EH (cell line): ENCODE measurements around the gene SLIT1.

Experiments used
- DNase-seq: peaks from one replicate; pipeline ENCODE4 v3.0.0-alpha.2; 2015; ENCODE audit warnings: low read depth

SLIT1 gene

GRCh38 chr10:97020452-97021400, 165.0 kb downstream of the SLIT1 start:
- DNase-seq: no peak

- no peak for DNase-seq
These were observed 166.4 kb downstream of the SLIT1 start for GRCh38 chr10:97019213-97019844.

- DNase-seq: no peak
These were observed 167.2 kb downstream of the SLIT1 start for GRCh38 chr10:97018251-97019212.

- no peak for DNase-seq
These were observed 168.3 kb downstream of the SLIT1 start for GRCh38 chr10:97017474-97017903.

- peak; percentile 26 for DNase-seq
These were observed 168.9 kb downstream of the SLIT1 start for GRCh38 chr10:97016728-97017473.

GRCh38 chr10:97015240-97015639, 170.5 kb downstream of the SLIT1 start:
- DNase-seq: no peak

- DNase-seq: no peak
These were observed 171.8 kb downstream of the SLIT1 start for GRCh38 chr10:97013983-97014382.

GRCh38 chr10:97013568-97013967, 172.2 kb downstream of the SLIT1 start:
- DNase-seq: no peak

DNA sequence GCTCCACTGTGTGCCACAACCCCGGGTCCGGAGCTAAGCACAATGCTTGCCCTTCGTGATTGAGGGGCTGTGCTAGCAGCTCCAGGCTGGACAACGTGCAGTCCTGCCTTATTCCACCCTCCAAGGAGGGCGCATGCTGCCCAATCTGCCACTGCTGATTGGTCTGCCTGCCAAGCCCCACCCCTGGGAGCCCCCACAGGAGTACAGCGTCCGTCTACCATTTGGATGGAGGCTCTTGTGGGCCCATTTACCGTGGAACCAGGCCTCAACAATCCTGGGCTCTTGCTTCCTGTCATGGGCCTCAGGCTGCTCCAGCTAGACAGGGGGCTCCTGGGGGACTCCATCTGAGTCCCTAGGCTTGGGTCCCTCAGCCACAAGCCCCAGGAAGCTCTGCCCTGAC, 173.3 kb downstream of the SLIT1 start:
- DNase-seq: no peak

- DNase-seq: no peak
These were observed 174.4 kb downstream of the SLIT1 start for GRCh38 chr10:97011397-97011796.

DNA sequence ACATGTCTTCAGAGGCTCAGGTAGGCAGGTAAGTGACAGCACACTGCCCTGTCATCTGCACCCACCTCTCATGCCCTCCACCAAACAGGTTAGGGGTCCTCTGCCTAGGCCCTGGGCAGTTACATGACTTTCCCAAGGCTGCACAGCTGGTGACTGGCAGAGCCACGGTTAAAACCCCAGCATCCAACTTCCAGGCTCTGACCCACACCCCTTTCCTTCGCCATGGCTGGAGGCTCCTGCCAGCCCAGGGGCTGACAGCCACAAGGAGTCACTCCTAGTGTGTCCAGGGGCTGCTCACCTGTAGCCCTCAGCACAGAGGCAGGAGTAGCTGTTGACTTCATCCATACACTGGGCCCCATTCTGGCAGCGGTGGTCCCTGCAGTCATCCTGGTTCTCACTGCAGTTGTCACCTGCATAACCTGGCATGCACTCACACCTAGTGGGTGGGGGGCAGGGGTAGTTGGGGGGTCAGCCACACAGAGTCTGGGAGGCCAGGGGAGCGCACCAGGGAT, 175.0 kb downstream of the SLIT1 start:
- no peak for DNase-seq

DNA sequence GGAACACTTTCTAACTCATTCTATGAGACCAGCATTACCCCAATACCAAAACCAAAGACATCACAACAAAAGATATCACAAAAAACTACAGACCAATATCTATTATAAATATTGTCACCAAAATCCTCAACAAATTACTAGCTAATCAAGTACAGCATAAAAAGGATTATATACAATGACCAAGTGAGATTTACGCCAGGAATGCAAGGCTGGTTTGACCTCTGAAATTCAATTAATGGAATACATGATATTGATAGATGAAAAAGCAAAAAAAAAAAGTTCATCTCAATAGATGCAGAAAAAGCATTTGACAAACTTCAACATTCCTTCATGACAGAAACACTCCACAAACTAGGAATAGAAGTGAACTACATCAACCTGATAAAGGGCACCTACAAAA, 178.3 kb downstream of the SLIT1 start:
- DNase-seq: no peak

DNA sequence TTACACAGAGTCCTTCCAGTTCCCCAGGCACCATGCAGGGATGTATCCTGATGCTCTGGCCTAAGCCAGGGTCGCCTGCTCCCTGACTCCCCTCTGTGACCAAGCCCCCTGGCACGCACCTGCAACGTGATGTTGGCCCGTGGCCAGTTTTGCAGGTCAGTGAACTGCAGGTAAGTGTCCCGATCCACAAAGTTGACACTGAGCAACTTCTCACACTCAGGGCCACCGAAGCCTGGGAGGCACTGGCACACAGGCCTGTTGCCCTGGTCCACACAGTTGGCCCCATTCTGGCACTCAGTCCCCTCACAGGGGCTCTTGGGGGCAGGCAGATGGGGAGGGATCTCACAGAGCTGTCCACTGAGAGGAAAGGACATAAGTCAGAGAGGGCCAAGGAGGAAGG, 179.4 kb downstream of the SLIT1 start:
- no peak for DNase-seq

- no peak for DNase-seq
These were observed 180.4 kb downstream of the SLIT1 start for GRCh38 chr10:97005349-97005748.

- DNase-seq: no peak
These were observed 181.2 kb downstream of the SLIT1 start for GRCh38 chr10:97004591-97004990.

DNA sequence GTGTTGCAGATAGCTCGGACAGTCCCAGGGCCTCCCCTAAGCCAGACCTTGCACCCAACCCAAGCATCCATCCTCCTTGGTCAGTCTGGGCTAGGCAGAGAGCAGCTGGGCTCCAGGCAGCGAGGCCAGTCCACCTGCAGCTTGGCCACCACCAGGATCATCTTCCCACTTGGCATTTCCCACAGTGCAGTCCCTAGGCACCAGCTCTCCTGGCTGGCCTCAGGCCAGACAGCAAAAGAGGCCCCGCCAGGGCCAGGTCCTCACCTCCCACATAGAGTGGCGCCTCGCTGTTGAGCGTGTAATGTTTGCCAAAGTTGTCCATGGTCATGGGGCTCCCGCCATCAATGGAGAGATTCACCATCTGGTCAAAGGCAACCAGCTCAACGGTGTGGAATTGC, 182.0 kb downstream of the SLIT1 start:
- DNase-seq: no peak

DNA sequence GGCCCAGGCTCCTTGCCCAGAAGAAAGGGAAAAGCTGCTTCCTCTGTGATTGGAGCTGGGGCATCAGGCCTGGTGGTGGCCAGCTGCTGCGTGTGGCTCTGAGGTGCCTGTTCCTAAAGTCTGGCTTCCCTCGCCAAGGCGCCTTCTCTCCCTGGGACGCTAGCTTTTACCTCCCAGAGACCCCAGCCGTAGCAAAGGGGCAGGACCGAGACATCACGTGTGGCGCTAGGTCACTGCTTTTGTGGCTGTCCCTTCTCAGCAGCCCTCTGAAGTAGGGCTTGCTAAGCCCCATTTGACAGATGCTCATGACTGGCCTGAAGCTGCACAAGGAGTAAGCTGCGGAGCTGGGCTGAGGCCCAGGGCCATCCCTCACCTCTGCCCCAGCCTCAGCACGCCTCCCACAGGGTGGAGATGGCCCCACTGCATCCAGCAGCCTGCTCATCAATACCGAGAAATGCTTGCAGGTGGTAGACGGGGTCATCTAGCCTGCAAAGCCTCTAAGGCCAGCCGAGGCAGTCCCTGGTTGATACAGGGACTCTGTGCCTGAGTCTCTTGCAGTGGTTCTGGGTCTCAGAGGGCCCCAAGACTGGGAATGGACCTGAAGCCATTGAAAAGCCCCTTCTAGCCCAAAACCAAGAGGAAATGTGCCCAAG, 182.5 kb downstream of the SLIT1 start:
- DNase-seq: no peak

DNA sequence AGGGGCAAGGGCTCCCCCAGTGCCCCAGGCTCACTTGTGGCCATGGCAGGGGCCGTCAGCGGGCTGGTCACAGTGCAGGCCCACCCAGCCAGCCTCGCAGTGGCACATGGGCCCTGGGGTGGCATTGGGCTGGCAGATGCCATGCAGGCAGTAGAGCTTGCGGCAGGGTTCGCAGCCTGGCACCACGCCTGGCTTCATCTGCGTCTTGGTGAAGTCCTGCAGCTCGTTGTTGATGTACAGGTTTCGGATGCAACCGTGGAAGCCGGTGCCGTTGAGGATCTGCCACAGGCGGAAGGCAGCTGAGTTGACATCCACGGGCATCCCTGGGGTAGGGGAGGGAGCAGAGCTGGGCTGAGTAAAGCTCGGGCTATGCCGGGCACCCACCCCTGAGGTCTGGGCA, 183.1 kb downstream of the SLIT1 start:
- no peak for DNase-seq

DNA sequence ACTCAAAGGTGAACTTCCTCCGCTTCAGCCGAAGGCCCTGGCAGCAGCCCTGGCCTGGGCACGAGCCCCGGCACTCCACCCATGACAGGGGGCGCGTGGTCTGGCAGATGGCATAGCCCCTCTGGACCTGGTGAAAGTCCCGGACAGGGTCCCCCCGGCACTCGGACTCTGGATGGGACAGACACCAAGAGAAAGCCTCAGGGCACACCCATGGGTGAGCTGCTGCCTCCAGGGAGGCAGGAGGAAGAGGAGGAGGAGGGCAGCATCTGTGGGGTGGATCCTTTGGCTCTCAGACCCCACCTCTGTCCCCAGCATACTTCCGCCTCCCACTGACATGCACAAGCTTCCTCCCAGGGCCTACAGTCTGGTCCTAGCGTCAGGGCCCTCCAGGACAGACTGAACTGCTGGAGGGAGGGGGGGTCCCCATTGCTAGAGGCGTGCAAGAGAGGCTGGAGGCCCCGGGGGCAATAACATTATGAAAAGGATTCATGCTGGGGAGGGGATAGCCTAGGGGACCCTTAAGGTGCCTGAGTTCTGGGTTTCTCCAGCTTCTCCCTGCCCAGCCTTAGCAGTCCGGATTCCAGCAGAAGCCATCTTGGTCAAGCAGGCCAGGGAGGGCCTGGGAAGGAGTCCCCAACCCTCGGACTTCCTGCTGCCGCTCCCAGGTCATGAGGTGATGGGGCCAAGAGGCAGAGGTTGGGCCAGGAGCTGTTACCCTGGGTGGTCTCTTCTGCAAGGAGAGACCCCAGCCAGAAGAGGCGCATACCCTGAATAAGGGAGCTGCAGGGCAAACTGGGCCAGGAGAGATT, 184.4 kb downstream of the SLIT1 start:
- no peak for DNase-seq
